ENCODE results near the gene BRCC3.

GRCh38 chrX:155022585-155022984 lies 48.7 kb upstream of the BRCC3 start, which contains the start of gene F8:
- no peak for TF ChIP-seq POLR2AphosphoS5 (IDR thresholded peaks at IDR 0.05; ENCODE audit: low read depth, low read length)
- TF ChIP-seq TAF1 (IDR thresholded peaks at IDR 0.05; ENCODE audit: low read depth, low read length) = no peak

Data from GM12891 (cell line).